ENCODE data around the gene MAFF.

GRCh38 chr22:38243007-38243765 lies 41.4 kb downstream of the MAFF start:
- TF ChIP-seq TAF1 (IDR thresholded peaks at IDR 0.05; ENCODE audit: low read depth) = no peak
- TF ChIP-seq CTCF (IDR thresholded peaks at IDR 0.05; ENCODE audit: poor library complexity, severe bottlenecking) = no peak
- no peak for TF ChIP-seq REST (IDR thresholded peaks at IDR 0.05; ENCODE audit: borderline replicate concordance)
- no peak for TF ChIP-seq RAD21 (conservative IDR thresholded peaks at IDR 0.05)
- TF ChIP-seq EZH2 (IDR thresholded peaks at IDR 0.05; ENCODE audit: borderline replicate concordance, insufficient read depth, low read length, poor library complexity, severe bottlenecking) = no peak
- TF ChIP-seq EP300 (conservative IDR thresholded peaks at IDR 0.05; ENCODE audit: poor library complexity, severe bottlenecking) = no peak

All from neural cell (in vitro differentiated cells).